Hippocampal formation (tissue), 2 donors: ENCODE results near the gene FPGT.
"Not testable (repeated sequence)": the region's sequence is repeated elsewhere in the genome, so short reads cannot be mapped to it uniquely, and the experiment has no call there.

Experiments used
- DNase-seq, 2 donors: peaks; one replicate each; lab custom pipeline; 2025; lab: John Stamatoyannopoulos, UW

The FPGT gene

GRCh38 chr1:74197657-74198552 is at the start of gene FPGT, which contains the start of gene LRRIQ3:
Gene FPGT, plus strand, starts transcription at chr1:74198242. Its CDS starts 37 bp downstream, at chr1:74198279.
Gene LRRIQ3, minus strand, starts transcription at chr1:74198176. Its CDS starts 14,492 bp downstream, at chr1:74183684.
- DNase-seq: peak; percentile 90 to 91

- no peak for DNase-seq
These were observed 38.0 kb upstream of the FPGT start for GRCh38 chr1:74160046-74160445.

- DNase-seq: no peak
These were observed 36.5 kb upstream of the FPGT start for GRCh38 chr1:74161497-74161896.

GRCh38 chr1:74162333-74162732 is 35.7 kb upstream of the FPGT start:
- no peak for DNase-seq

- DNase-seq: not testable (repeated sequence)
These were observed 23.6 kb upstream of the FPGT start for GRCh38 chr1:74174423-74174822.

- DNase-seq: no peak
These were observed 17.6 kb upstream of the FPGT start for GRCh38 chr1:74180490-74180889.

- no peak for DNase-seq
These were observed 4.1 kb upstream of the FPGT start for GRCh38 chr1:74193908-74194307.

- no peak for DNase-seq
These were observed 2.7 kb upstream of the FPGT start for GRCh38 chr1:74195339-74195738.

GRCh38 chr1:74197255-74197654 is 787 bp upstream of the FPGT start:
- no peak for DNase-seq

- no peak for DNase-seq
These were observed 1.5 kb downstream of the FPGT start for GRCh38 chr1:74199504-74199903.

- no peak for DNase-seq
These were observed 7.2 kb downstream of the FPGT start for GRCh38 chr1:74205266-74205665.

- no peak for DNase-seq
These were observed 17.2 kb downstream of the FPGT start for GRCh38 chr1:74215229-74215628.

GRCh38 chr1:74222701-74223100 is 24.7 kb downstream of the FPGT start:
- DNase-seq: no peak

GRCh38 chr1:74223453-74223852 is 25.4 kb downstream of the FPGT start:
- DNase-seq: no peak

- no peak for DNase-seq
These were observed 37.1 kb downstream of the FPGT start, which contains the start of gene TNNI3K for GRCh38 chr1:74235153-74235552. Gene TNNI3K, plus strand, starts transcription at chr1:74235387. Its CDS starts 65 bp downstream, at chr1:74235452.

GRCh38 chr1:74236440-74236839 is 38.4 kb downstream of the FPGT start:
- DNase-seq: no peak

- no peak for DNase-seq
These were observed 39.0 kb downstream of the FPGT start for GRCh38 chr1:74237035-74237434.

GRCh38 chr1:74237787-74238186 is 39.7 kb downstream of the FPGT start:
- no peak for DNase-seq

- DNase-seq: no peak
These were observed 47.2 kb downstream of the FPGT start for GRCh38 chr1:74245168-74245772.

- DNase-seq: no peak
These were observed 48.3 kb downstream of the FPGT start for GRCh38 chr1:74246315-74246714.

- DNase-seq: no peak
These were observed 50.0 kb downstream of the FPGT start for GRCh38 chr1:74247881-74248528.

- not testable (repeated sequence) for DNase-seq
These were observed 55.3 kb downstream of the FPGT start for GRCh38 chr1:74253243-74253824.
